ENCODE data around the gene PRKCE.

PRKCE gene

GRCh38 chr2:46041434-46041833 is 390.0 kb downstream of the PRKCE start:
- H3K27ac ChIP-seq = no peak overlapping the region
- ChIA-PET CTCF (no interaction called here), POLR2A (ENCODE audit: low non-redundant PET) (no interaction called here)
- no peak for TF ChIP-seq CTCF (conservative IDR thresholded peaks at IDR 0.05; ENCODE audit: low read depth)
- no peak for DNase-seq (ENCODE audit: low spot score)

GRCh38 chr2:46042207-46042637 is 390.7 kb downstream of the PRKCE start:
- ChIA-PET CTCF (interaction anchor here (0.8 to 0.9 kb wide), 2 partner anchors 252 to 583 kb away, joined by 3 to 7 read pairs; no protein-coding TSS in a partner anchor), POLR2A (ENCODE audit: low non-redundant PET) (no interaction called here)
- TF ChIP-seq CTCF (conservative IDR thresholded peaks at IDR 0.05; ENCODE audit: low read depth) = no peak
- H3K27ac ChIP-seq = no peak overlapping the region
- DNase-seq (ENCODE audit: low spot score) = no peak

GRCh38 chr2:46042711-46043110 is 391.2 kb downstream of the PRKCE start:
- TF ChIP-seq CTCF (conservative IDR thresholded peaks at IDR 0.05; ENCODE audit: low read depth) = no peak
- no peak overlapping the region for H3K27ac ChIP-seq
- ChIA-PET POLR2A (ENCODE audit: low non-redundant PET) (no interaction called here), CTCF (interaction anchor here (0.8 to 0.9 kb wide), 2 partner anchors 251 to 583 kb away, joined by 3 to 7 read pairs; no protein-coding TSS in a partner anchor)
- DNase-seq (ENCODE audit: low spot score) = no peak

GRCh38 chr2:46045888-46046287 is 394.4 kb downstream of the PRKCE start:
- TF ChIP-seq CTCF (conservative IDR thresholded peaks at IDR 0.05; ENCODE audit: low read depth) = no peak
- ChIA-PET POLR2A (ENCODE audit: low non-redundant PET) (no interaction called here), CTCF (interaction anchor here (0.7 kb wide), 1 partner anchor 1301 kb away, joined by 3 read pairs; no protein-coding TSS in a partner anchor)
- DNase-seq (ENCODE audit: low spot score) = no peak
- H3K27ac ChIP-seq = no peak overlapping the region

GRCh38 chr2:46047290-46047689 is 395.8 kb downstream of the PRKCE start:
- CTCF ChIA-PET = interaction anchor here (0.6 kb wide), 1 partner anchor 271 kb away, joined by 3 read pairs; no protein-coding TSS in a partner anchor
- POLR2A ChIA-PET (ENCODE audit: low non-redundant PET) = no interaction called here
- no peak for DNase-seq (ENCODE audit: low spot score)
- H3K27ac ChIP-seq = no peak overlapping the region
- no peak for TF ChIP-seq CTCF (conservative IDR thresholded peaks at IDR 0.05; ENCODE audit: low read depth)

- no peak for TF ChIP-seq CTCF (conservative IDR thresholded peaks at IDR 0.05; ENCODE audit: low read depth)
- H3K27ac ChIP-seq = no peak overlapping the region
- CTCF ChIA-PET = interaction anchor here (0.5 to 0.6 kb wide), 4 partner anchors 13 to 250 kb away, joined by 3 read pairs; no protein-coding TSS in a partner anchor
- DNase-seq (ENCODE audit: low spot score) = no peak
- POLR2A ChIA-PET (ENCODE audit: low non-redundant PET) = no interaction called here
These were observed 397.2 kb downstream of the PRKCE start for GRCh38 chr2:46048693-46049092.

Measured in RWPE1 (cell line).